Measurements from ENCODE around the gene CRTC1.

- TF ChIP-seq GATA3 (IDR thresholded peaks at IDR 0.05; ENCODE audit: low read depth, low read length) = no peak
- no peak for TF ChIP-seq GATA2 (IDR thresholded peaks at IDR 0.05; ENCODE audit: low read depth, low read length)
Measured at GRCh38 chr19:18683958-18684641, 620 bp downstream of the CRTC1 start.
